T follicular helper cell (primary cell): Measurements from ENCODE around the gene MICAL3.
A peak's percentile ranks its signal among the peaks of the same experiment; 100 is the strongest.
"Not testable (repeated sequence)": the region's sequence is repeated elsewhere in the genome, so short reads cannot be mapped to it uniquely, and the experiment has no call there.

ENCODE experiments used
- DNase-seq: peaks from one replicate; pipeline ENCODE4 v3.0.0-alpha.2; 2020; ENCODE audit warnings: low read depth

MICAL3 gene

GRCh38 chr22:17769013-17769715 is 255.2 kb downstream of the MICAL3 start:
- no peak for DNase-seq

- DNase-seq = no peak
These were observed 256.9 kb downstream of the MICAL3 start for GRCh38 chr22:17767233-17768065.

- not testable (repeated sequence) for DNase-seq
These were observed 259.5 kb downstream of the MICAL3 start for GRCh38 chr22:17764852-17765251.

- DNase-seq = no peak
These were observed 260.3 kb downstream of the MICAL3 start for GRCh38 chr22:17764036-17764435.

- not testable (repeated sequence) for DNase-seq
These were observed 260.9 kb downstream of the MICAL3 start for GRCh38 chr22:17763442-17763841.

- DNase-seq = no peak
These were observed 263.2 kb downstream of the MICAL3 start for GRCh38 chr22:17761138-17761488.

GRCh38 chr22:17754233-17754925 is 270.0 kb downstream of the MICAL3 start:
- DNase-seq = no peak

- DNase-seq = no peak
These were observed 270.9 kb downstream of the MICAL3 start for GRCh38 chr22:17753401-17753989.

GRCh38 chr22:17751596-17751995 is 272.8 kb downstream of the MICAL3 start:
- DNase-seq = no peak

- DNase-seq = no peak
These were observed 274.6 kb downstream of the MICAL3 start for GRCh38 chr22:17749605-17750395.

- DNase-seq = no peak
These were observed 275.6 kb downstream of the MICAL3 start for GRCh38 chr22:17748555-17749353.

GRCh38 chr22:17746916-17747315 is 277.4 kb downstream of the MICAL3 start:
- DNase-seq = no peak

GRCh38 chr22:17744430-17744829 is 279.9 kb downstream of the MICAL3 start:
- no peak for DNase-seq

- DNase-seq = no peak
These were observed 280.5 kb downstream of the MICAL3 start for GRCh38 chr22:17743661-17744411.

GRCh38 chr22:17742527-17742902 is 281.8 kb downstream of the MICAL3 start:
- peak; percentile 49 for DNase-seq

- DNase-seq = no peak
These were observed 282.4 kb downstream of the MICAL3 start for GRCh38 chr22:17741866-17742526.

GRCh38 chr22:17739196-17739975 is 285.0 kb downstream of the MICAL3 start:
- no peak for DNase-seq

GRCh38 chr22:17738386-17739128 is 285.8 kb downstream of the MICAL3 start:
- no peak for DNase-seq
